GM12878 (cell line): ENCODE measurements around the gene RHBDD1. TPM values are rescaled to one million over a fixed set of nuclear protein-coding genes. Genes with fewer than 3 reads are reported as not detected.

Source experiments
- BHLHE40 ChIP-seq, 2 experiments: fragments of 450-650 bp in 1 of 2; IDR thresholded peaks; 2 replicates each; pipeline ENCODE4 v1.6.1; 2011 to 2017; ENCODE audit warnings: low read depth in 2 of 2, borderline replicate concordance in 1 of 2, improper control_type of control experiment in 1 of 2, low read length in 1 of 2, mild to moderate bottlenecking in 1 of 2
- CHD4 ChIP-seq: fragments of 200-600 bp; sonication (generic); IDR thresholded peaks from 2 replicates; pipeline ENCODE4 v1.6.1; 2016; ENCODE audit warnings: mild to moderate bottlenecking
- IKZF2 ChIP-seq, 2 experiments: fragments of 450-650 bp; IDR thresholded peaks; 2 replicates each; pipeline ENCODE4 v1.6.1; 2017; ENCODE audit warnings: mild to moderate bottlenecking in 2 of 2, moderate library complexity in 2 of 2
- NFIC ChIP-seq: IDR thresholded peaks from 2 replicates; pipeline ENCODE4 v1.6.1; 2012; ENCODE audit warnings: low read depth, mild to moderate bottlenecking, inconsistent platforms, low read length, moderate library complexity
- RAD21 ChIP-seq: IDR thresholded peaks from 2 replicates; pipeline ENCODE4 v1.6.1; 2011; ENCODE audit warnings: mild to moderate bottlenecking, low read depth, low read length, moderate library complexity; ENCODE audit not compliant: insufficient read depth
- RB1 ChIP-seq: fragments of 450-650 bp; formaldehyde crosslinking; IDR thresholded peaks from 2 replicates; pipeline ENCODE4 v1.6.1; 2017; ENCODE audit warnings: mild to moderate bottlenecking, borderline replicate concordance
- SREBF1 ChIP-seq: IDR thresholded peaks from 2 replicates; pipeline ENCODE4 v1.6.1; 2012; ENCODE audit warnings: mild to moderate bottlenecking, low read length
- STAT1 ChIP-seq: fragments of 450-650 bp; conservative IDR thresholded peaks from 2 replicates; pipeline ENCODE4 v1.6.1; 2014; ENCODE audit warnings: antibody characterized with exemption, mild to moderate bottlenecking
- TCF12 ChIP-seq: IDR thresholded peaks from 2 replicates; pipeline ENCODE4 v1.6.1; 2011; ENCODE audit warnings: low read depth, mild to moderate bottlenecking, low read length
- ZNF274 ChIP-seq: IDR thresholded peaks from one replicate; pipeline ENCODE4 v1.8.0; 2011; ENCODE audit not compliant: insufficient read length, insufficient read depth
- polyA plus RNA-seq, 11 experiments: library from polyadenylated mRNA; depleted of rRNA in 4 of 11; unstranded in 6 of 11; stranded (reverse) in 5 of 11; fragments of >200 nt; fragmentation: Nextera tagmentation in 4 of 11; fragmentation: Illumina TruSeq in 1 of 11; extraction: Ambion mirVana in 4 of 11; extraction: Trizol in 1 of 11; gene quantifications; 1 replicate in 1 of 11; 2 replicates in 10 of 11; pipeline versions ENCODE4 v1.2.1 to v1.2.3, GENCODE V29; 2011 to 2016; ENCODE audit warnings: inconsistent platforms in 2 of 11, missing spikeins in 2 of 11, low read depth in 1 of 11
- total RNA-seq, 4 experiments: library from RNA; depleted of rRNA in 3 of 4; stranded (reverse); fragments of >200 nt in 3 of 4; fragmentation: Illumina TruSeq in 1 of 4; extraction: Trizol in 1 of 4; gene quantifications; 2 replicates each; pipeline versions ENCODE4 v1.2.1 to v1.2.3, GENCODE V29; 2013 to 2021
- TF ChIP-seq, protein P1 (sequence below), 3 experiments: IDR thresholded peaks in 2 of 3; conservative IDR thresholded peaks in 1 of 3; 2 replicates each; pipeline ENCODE4 v1.5.1; 2011; ENCODE audit warnings: low read depth in 3 of 3, low read length in 3 of 3, mild to moderate bottlenecking in 3 of 3, control low read depth in 2 of 3, moderate library complexity in 2 of 3, inconsistent platforms in 1 of 3, mixed read lengths in 1 of 3; ENCODE audit not compliant: control insufficient read depth in 2 of 3, insufficient read depth in 1 of 3; ENCODE audit errors: extremely low read depth in 1 of 3
- TF ChIP-seq, protein P2 (sequence below): fragments of 450-650 bp; IDR thresholded peaks from 2 replicates; pipeline ENCODE4 v1.6.1; 2017; ENCODE audit warnings: mild to moderate bottlenecking, moderate library complexity
- TF ChIP-seq, protein P3 (sequence below): fragments of 450-650 bp; IDR thresholded peaks from 2 replicates; pipeline ENCODE4 v1.6.1; 2017; ENCODE audit warnings: borderline replicate concordance
- TF ChIP-seq, protein P4 (sequence below): fragments of 450-650 bp; IDR thresholded peaks from 2 replicates; pipeline ENCODE4 v1.6.1; 2016; ENCODE audit warnings: mild to moderate bottlenecking
- TF ChIP-seq, protein P5 (sequence below): fragments of 450-650 bp; IDR thresholded peaks from 2 replicates; pipeline ENCODE4 v1.6.1; 2016; ENCODE audit warnings: mild to moderate bottlenecking

Gene RHBDD1
- total and polyA plus RNA-seq, 10 of the 15 experiments (the other 5 are each of a cell fraction or from before 2014, with no cell fraction given) = 7.1 to 36.4 (median 14.7) TPM

DNA sequence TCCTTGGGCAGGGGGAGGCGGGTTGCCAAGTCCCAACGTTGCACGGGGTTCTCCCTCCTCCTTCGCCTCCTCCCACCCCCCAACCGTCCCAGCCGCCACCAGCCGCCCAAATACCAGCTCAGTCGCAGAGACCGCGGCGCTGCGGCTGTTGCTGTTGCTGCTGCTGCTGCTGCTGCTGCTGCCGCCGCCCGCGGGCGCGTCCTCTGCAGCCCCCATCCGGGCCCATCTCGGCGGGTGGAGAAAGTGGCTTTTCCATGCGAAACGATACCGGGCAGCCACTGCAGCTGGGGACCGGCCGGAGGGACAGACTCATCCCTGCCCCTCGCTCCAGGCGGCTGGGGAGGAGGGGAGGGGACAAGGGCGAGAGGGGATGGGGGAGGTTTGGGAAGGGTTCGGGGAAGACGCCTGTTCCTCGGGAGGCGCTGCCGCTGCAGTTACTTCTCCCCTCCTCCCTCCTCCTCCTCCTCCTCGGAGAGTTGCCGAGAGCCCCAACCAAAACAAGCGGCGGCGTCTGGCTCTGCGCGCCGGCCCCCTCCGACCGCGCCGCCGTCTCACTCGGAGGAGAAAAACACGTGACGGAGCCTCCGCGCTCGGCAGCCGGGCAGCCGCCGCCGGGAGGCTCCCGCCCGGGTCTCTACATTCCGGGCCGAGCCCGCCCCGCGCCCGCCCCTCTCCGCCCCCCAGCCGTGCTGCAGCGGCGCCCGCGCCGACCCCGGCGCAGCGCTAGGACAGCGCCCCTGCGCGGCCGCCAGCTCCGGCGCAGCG lies 36.5 kb upstream of the RHBDD1 start, which contains the start of gene IRS1 (continued):
- TF ChIP-seq SREBF1 (no peak), TCF12 (no peak), RB1 (no peak), NFIC (no peak), ZNF274 (no peak), IKZF2 (IDR thresholded peaks at IDR 0.05) (peak in 1 of 2 experiments; percentile 24; a peak in 1 of 4 replicates), CHD4 (no peak), RAD21 (peak; percentile 56), STAT1 (no peak), BHLHE40 (IDR thresholded peaks at IDR 0.05; ENCODE audit: borderline replicate concordance in 1 of 2, low read depth in 2 of 2, low read length in 1 of 2) (peak in 1 of 2 experiments; percentile 74; a peak in 2 of 4 replicates)
- TF ChIP-seq, protein P1, sequence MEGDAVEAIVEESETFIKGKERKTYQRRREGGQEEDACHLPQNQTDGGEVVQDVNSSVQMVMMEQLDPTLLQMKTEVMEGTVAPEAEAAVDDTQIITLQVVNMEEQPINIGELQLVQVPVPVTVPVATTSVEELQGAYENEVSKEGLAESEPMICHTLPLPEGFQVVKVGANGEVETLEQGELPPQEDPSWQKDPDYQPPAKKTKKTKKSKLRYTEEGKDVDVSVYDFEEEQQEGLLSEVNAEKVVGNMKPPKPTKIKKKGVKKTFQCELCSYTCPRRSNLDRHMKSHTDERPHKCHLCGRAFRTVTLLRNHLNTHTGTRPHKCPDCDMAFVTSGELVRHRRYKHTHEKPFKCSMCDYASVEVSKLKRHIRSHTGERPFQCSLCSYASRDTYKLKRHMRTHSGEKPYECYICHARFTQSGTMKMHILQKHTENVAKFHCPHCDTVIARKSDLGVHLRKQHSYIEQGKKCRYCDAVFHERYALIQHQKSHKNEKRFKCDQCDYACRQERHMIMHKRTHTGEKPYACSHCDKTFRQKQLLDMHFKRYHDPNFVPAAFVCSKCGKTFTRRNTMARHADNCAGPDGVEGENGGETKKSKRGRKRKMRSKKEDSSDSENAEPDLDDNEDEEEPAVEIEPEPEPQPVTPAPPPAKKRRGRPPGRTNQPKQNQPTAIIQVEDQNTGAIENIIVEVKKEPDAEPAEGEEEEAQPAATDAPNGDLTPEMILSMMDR (IDR thresholded peaks at IDR 0.05 in 2 of 3, conservative IDR thresholded peaks at IDR 0.05 in 1 of 3; ENCODE audit: control insufficient read depth in 2 of 3, extremely low read depth in 1 of 3, insufficient read depth in 1 of 3, low read depth in 3 of 3, low read length in 3 of 3) = peak in 2 of 3 experiments; percentile 1 to 37; a peak in 2 of 6 replicates
- TF ChIP-seq, protein P2, sequence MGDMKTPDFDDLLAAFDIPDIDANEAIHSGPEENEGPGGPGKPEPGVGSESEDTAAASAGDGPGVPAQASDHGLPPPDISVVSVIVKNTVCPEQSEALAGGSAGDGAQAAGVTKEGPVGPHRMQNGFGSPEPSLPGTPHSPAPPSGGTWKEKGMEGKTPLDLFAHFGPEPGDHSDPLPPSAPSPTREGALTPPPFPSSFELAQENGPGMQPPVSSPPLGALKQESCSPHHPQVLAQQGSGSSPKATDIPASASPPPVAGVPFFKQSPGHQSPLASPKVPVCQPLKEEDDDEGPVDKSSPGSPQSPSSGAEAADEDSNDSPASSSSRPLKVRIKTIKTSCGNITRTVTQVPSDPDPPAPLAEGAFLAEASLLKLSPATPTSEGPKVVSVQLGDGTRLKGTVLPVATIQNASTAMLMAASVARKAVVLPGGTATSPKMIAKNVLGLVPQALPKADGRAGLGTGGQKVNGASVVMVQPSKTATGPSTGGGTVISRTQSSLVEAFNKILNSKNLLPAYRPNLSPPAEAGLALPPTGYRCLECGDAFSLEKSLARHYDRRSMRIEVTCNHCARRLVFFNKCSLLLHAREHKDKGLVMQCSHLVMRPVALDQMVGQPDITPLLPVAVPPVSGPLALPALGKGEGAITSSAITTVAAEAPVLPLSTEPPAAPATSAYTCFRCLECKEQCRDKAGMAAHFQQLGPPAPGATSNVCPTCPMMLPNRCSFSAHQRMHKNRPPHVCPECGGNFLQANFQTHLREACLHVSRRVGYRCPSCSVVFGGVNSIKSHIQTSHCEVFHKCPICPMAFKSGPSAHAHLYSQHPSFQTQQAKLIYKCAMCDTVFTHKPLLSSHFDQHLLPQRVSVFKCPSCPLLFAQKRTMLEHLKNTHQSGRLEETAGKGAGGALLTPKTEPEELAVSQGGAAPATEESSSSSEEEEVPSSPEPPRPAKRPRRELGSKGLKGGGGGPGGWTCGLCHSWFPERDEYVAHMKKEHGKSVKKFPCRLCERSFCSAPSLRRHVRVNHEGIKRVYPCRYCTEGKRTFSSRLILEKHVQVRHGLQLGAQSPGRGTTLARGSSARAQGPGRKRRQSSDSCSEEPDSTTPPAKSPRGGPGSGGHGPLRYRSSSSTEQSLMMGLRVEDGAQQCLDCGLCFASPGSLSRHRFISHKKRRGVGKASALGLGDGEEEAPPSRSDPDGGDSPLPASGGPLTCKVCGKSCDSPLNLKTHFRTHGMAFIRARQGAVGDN = no peak
- TF ChIP-seq, protein P3, sequence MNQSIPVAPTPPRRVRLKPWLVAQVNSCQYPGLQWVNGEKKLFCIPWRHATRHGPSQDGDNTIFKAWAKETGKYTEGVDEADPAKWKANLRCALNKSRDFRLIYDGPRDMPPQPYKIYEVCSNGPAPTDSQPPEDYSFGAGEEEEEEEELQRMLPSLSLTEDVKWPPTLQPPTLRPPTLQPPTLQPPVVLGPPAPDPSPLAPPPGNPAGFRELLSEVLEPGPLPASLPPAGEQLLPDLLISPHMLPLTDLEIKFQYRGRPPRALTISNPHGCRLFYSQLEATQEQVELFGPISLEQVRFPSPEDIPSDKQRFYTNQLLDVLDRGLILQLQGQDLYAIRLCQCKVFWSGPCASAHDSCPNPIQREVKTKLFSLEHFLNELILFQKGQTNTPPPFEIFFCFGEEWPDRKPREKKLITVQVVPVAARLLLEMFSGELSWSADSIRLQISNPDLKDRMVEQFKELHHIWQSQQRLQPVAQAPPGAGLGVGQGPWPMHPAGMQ = no peak
- TF ChIP-seq, protein P4, sequence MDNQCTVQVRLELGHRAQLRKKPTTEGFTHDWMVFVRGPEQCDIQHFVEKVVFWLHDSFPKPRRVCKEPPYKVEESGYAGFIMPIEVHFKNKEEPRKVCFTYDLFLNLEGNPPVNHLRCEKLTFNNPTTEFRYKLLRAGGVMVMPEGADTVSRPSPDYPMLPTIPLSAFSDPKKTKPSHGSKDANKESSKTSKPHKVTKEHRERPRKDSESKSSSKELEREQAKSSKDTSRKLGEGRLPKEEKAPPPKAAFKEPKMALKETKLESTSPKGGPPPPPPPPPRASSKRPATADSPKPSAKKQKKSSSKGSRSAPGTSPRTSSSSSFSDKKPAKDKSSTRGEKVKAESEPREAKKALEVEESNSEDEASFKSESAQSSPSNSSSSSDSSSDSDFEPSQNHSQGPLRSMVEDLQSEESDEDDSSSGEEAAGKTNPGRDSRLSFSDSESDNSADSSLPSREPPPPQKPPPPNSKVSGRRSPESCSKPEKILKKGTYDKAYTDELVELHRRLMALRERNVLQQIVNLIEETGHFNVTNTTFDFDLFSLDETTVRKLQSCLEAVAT = no peak
- TF ChIP-seq, protein P5, sequence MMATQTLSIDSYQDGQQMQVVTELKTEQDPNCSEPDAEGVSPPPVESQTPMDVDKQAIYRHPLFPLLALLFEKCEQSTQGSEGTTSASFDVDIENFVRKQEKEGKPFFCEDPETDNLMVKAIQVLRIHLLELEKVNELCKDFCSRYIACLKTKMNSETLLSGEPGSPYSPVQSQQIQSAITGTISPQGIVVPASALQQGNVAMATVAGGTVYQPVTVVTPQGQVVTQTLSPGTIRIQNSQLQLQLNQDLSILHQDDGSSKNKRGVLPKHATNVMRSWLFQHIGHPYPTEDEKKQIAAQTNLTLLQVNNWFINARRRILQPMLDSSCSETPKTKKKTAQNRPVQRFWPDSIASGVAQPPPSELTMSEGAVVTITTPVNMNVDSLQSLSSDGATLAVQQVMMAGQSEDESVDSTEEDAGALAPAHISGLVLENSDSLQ = no peak
